Neural cell (in vitro differentiated cells): ENCODE results near the gene HADHB. TPM values are rescaled to one million over a fixed set of nuclear protein-coding genes. Genes with fewer than 3 reads are reported as not detected.

Source experiments
- H2AFZ ChIP-seq: fragments of 200-600, 300-800 bp; sonication (generic), shearing (Covaris generic); 2 replicates; pipeline ENCODE4 v1.6.0; 2014; ENCODE audit warnings: low read depth, mild to moderate bottlenecking, antibody characterized with exemption, low read length, moderate library complexity
- H3F3A ChIP-seq: fragments of 200-600 bp; shearing (Covaris generic); 2 replicates; pipeline ENCODE4 v1.6.1; 2016; ENCODE audit warnings: mild to moderate bottlenecking, moderate library complexity, mixed read lengths, antibody characterized with exemption, low read length; ENCODE audit not compliant: insufficient read depth, poor library complexity, severe bottlenecking
- H3K27ac ChIP-seq: fragments of 200-600, 300-800 bp; sonication (generic), shearing (Covaris generic); 2 replicates; pipeline ENCODE4 v1.5.1; 2014; ENCODE audit warnings: mild to moderate bottlenecking, low read length, moderate library complexity
- H3K27me3 ChIP-seq: fragments of 300-800, 200-600 bp; sonication (generic), shearing (Covaris generic); 2 replicates; pipeline ENCODE4 v1.6.0; 2014; ENCODE audit warnings: mild to moderate bottlenecking, low read depth, low read length, moderate library complexity; ENCODE audit not compliant: insufficient read depth
- H3K36me3 ChIP-seq: fragments of 300-800, 200-600 bp; sonication (generic), shearing (Covaris generic); 2 replicates; pipeline ENCODE4 v1.5.1; 2014; ENCODE audit warnings: mild to moderate bottlenecking, antibody characterized with exemption, low read length, moderate library complexity; ENCODE audit not compliant: insufficient read depth
- H3K4me2 ChIP-seq: fragments of 300-800, 200-600 bp; sonication (generic), shearing (Covaris generic); 2 replicates; pipeline ENCODE4 v1.6.0; 2014; ENCODE audit warnings: mild to moderate bottlenecking, low read length
- H3K4me3 ChIP-seq: fragments of 300-800, 200-600 bp; sonication (generic), shearing (Covaris generic); 2 replicates; pipeline ENCODE4 v1.5.1; 2014; ENCODE audit warnings: mild to moderate bottlenecking, low read length, moderate library complexity
- H3K79me2 ChIP-seq: fragments of 200-600 bp; shearing (Covaris generic); replicated peaks from 2 replicates; pipeline ENCODE4 v1.6.0; 2014; ENCODE audit warnings: mild to moderate bottlenecking, low read length, moderate library complexity; ENCODE audit not compliant: insufficient read depth
- H3K9ac ChIP-seq: fragments of 300-800, 200-600 bp; sonication (generic), shearing (Covaris generic); 2 replicates; pipeline ENCODE4 v1.6.1; 2016; ENCODE audit warnings: mild to moderate bottlenecking, low read length, mixed read lengths
- H3K9me2 ChIP-seq: fragments of 200-600 bp; shearing (Covaris generic); 2 replicates; pipeline ENCODE4 v1.6.1; 2016; ENCODE audit warnings: mild to moderate bottlenecking, low read length, mixed read lengths; ENCODE audit not compliant: insufficient read depth
- H3K9me3 ChIP-seq: fragments of 200-600, 300-800 bp; sonication (generic), shearing (Covaris generic); 2 replicates; pipeline ENCODE4 v1.6.1; 2016; ENCODE audit warnings: mild to moderate bottlenecking, mixed run types, low read length, moderate library complexity, mixed read lengths
- H4K20me1 ChIP-seq: fragments of 200-600 bp; shearing (Covaris generic); 2 replicates; pipeline ENCODE4 v1.6.1; 2016; ENCODE audit warnings: mild to moderate bottlenecking, mixed run types; ENCODE audit not compliant: insufficient read depth
- CTCF ChIP-seq: fragments of 450-650 bp; IDR thresholded peaks from 2 replicates; pipeline ENCODE4 v1.5.1; 2014; ENCODE audit warnings: antibody characterized with exemption, mild to moderate bottlenecking, moderate library complexity; ENCODE audit not compliant: poor library complexity, severe bottlenecking
- EP300 ChIP-seq: fragments of 450-650 bp; conservative IDR thresholded peaks from 2 replicates; pipeline ENCODE4 v1.6.1; 2014; ENCODE audit warnings: antibody characterized with exemption, mild to moderate bottlenecking, moderate library complexity; ENCODE audit not compliant: poor library complexity, severe bottlenecking
- EZH2 ChIP-seq: fragments of 200-600, 300-800 bp; shearing (Covaris generic), sonication (generic); IDR thresholded peaks from 2 replicates; pipeline ENCODE4 v1.6.1; 2014; ENCODE audit warnings: antibody characterized with exemption, low read length, borderline replicate concordance, mild to moderate bottlenecking; ENCODE audit not compliant: insufficient read depth, poor library complexity, severe bottlenecking
- MXI1 ChIP-seq: fragments of 450-650 bp; conservative IDR thresholded peaks from 2 replicates; pipeline ENCODE4 v1.6.1; 2014; ENCODE audit warnings: antibody characterized with exemption, mild to moderate bottlenecking; ENCODE audit not compliant: poor library complexity, severe bottlenecking
- POLR2AphosphoS5 ChIP-seq: IDR thresholded peaks from 2 replicates; pipeline ENCODE4 v1.6.1; 2012
- RAD21 ChIP-seq: fragments of 450-650 bp; conservative IDR thresholded peaks from 2 replicates; pipeline ENCODE4 v1.6.1; 2014; ENCODE audit warnings: antibody characterized with exemption, mild to moderate bottlenecking, moderate library complexity
- REST ChIP-seq: IDR thresholded peaks from 2 replicates; pipeline ENCODE4 v1.6.1; 2012; ENCODE audit warnings: borderline replicate concordance
- SMC3 ChIP-seq: fragments of 450-650 bp; conservative IDR thresholded peaks from 2 replicates; pipeline ENCODE4 v1.6.1; 2014; ENCODE audit warnings: antibody characterized with exemption, mild to moderate bottlenecking, moderate library complexity; ENCODE audit not compliant: poor library complexity
- TAF1 ChIP-seq: IDR thresholded peaks from 2 replicates; pipeline ENCODE4 v1.6.1; 2012; ENCODE audit warnings: low read depth
- polyA plus RNA-seq: library from polyadenylated mRNA; depleted of rRNA; stranded (reverse); fragments of >200 nt; gene quantifications from 2 replicates; pipeline ENCODE4 v1.2.3, GENCODE V29; 2014

Gene HADHB
- polyA plus RNA-seq, 1 donor from 2014 or later: 30.5 TPM

GRCh38 chr2:26309921-26310320 lies 65.2 kb downstream of the HADHB start:
- TF ChIP-seq EZH2 (no peak), SMC3 (no peak), TAF1 (no peak), REST (no peak), RAD21 (no peak), EP300 (no peak), POLR2AphosphoS5 (no peak), MXI1 (no peak), CTCF (no peak)
- Histone ChIP-seq H3K9ac (no peak overlapping the region), H3F3A (no peaks in the 10 kb centered on the region), H2AFZ (no peak overlapping the region), H4K20me1 (no peaks in the 10 kb centered on the region), H3K4me3 (no peak overlapping the region), H3K9me2 (no peaks in the 10 kb centered on the region), H3K79me2 (no peaks in the 10 kb centered on the region), H3K4me2 (no peak overlapping the region), H3K27me3 (no peaks in the 10 kb centered on the region), H3K9me3 (no peaks in the 10 kb centered on the region), H3K27ac (no peak overlapping the region), H3K36me3 (no peaks in the 10 kb centered on the region)

DNA sequence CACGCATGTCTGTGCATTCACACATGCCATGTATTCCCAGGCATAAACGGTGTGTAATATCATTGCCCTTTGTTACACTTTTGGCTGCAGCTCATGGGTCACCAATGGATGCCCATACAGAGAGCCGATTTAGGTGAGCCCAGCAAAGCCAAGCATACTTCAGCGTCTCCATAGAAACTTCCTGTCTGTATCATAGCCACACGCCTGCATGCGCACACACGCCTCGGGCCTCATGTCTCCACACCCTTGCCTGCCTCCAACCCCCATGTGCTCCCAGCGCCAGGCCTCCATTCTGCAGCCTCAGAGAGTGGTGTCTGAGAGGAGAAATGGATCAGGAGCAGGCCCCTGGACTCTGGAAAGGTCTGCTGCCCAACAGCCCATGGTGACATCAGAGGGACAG lies 67.7 kb downstream of the HADHB start:
- H3K9me2 ChIP-seq: no peaks in the 10 kb centered on the region
- H3K27ac ChIP-seq: no peak overlapping the region
- no peaks in the 10 kb centered on the region for H3K79me2 ChIP-seq
- no peak overlapping the region for H3K4me3 ChIP-seq
- H3K4me2 ChIP-seq: no peak overlapping the region
- H3K9ac ChIP-seq: no peak overlapping the region
- H3K27me3 ChIP-seq: no peaks in the 10 kb centered on the region
- no peak overlapping the region for H2AFZ ChIP-seq
- TF ChIP-seq TAF1 (no peak), CTCF (no peak), EP300 (no peak), EZH2 (no peak), REST (no peak), SMC3 (no peak), POLR2AphosphoS5 (no peak)
- H3F3A ChIP-seq: no peaks in the 10 kb centered on the region
- no peaks in the 10 kb centered on the region for H4K20me1 ChIP-seq
- H3K36me3 ChIP-seq: no peaks in the 10 kb centered on the region
- no peaks in the 10 kb centered on the region for H3K9me3 ChIP-seq
